ENCODE results near the gene TLR7. TPM values are rescaled to one million over a fixed set of nuclear protein-coding genes. Genes with fewer than 3 reads are reported as not detected.

Gene TLR7
- total and polyA plus RNA-seq, 10 of the 15 experiments (the other 5 are each of a cell fraction or from before 2014, with no cell fraction given), result 12.0 to 44.4 (median 22.6) TPM

DNA sequence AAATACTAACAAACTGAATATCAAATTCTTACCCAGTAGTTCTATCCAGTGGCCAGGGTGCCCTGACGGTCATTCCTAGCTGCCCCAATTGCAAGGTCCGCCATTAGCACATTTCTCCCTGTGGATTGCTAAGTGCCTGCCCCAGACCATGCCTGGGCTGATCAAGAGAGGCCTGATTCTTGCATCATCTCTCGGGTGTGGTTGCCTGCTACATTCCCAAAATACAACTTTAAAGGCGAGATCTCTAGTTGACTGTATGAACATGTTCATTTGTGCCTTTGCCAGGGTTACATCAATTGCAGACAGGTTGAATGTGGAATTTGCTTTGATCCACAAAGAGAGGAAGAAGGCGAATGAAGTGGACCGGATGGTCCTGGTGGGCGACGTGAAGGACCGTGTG, 47.6 kb upstream of the TLR7 start (continued):
- TF ChIP-seq, protein P1, sequence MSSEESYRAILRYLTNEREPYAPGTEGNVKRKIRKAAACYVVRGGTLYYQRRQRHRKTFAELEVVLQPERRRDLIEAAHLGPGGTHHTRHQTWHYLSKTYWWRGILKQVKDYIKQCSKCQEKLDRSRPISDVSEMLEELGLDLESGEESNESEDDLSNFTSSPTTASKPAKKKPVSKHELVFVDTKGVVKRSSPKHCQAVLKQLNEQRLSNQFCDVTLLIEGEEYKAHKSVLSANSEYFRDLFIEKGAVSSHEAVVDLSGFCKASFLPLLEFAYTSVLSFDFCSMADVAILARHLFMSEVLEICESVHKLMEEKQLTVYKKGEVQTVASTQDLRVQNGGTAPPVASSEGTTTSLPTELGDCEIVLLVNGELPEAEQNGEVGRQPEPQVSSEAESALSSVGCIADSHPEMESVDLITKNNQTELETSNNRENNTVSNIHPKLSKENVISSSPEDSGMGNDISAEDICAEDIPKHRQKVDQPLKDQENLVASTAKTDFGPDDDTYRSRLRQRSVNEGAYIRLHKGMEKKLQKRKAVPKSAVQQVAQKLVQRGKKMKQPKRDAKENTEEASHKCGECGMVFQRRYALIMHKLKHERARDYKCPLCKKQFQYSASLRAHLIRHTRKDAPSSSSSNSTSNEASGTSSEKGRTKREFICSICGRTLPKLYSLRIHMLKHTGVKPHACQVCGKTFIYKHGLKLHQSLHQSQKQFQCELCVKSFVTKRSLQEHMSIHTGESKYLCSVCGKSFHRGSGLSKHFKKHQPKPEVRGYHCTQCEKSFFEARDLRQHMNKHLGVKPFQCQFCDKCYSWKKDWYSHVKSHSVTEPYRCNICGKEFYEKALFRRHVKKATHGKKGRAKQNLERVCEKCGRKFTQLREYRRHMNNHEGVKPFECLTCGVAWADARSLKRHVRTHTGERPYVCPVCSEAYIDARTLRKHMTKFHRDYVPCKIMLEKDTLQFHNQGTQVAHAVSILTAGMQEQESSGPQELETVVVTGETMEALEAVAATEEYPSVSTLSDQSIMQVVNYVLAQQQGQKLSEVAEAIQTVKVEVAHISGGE (CRISPR knock-in tag; IDR thresholded peaks at IDR 0.05), result no peak
- TF ChIP-seq BCLAF1 (IDR thresholded peaks at IDR 0.05) (no peak), NFXL1 (IDR thresholded peaks at IDR 0.05; ENCODE audit: borderline replicate concordance) (no peak), CUX1 (IDR thresholded peaks at IDR 0.05; ENCODE audit: insufficient replicate concordance, low read depth, low read length) (no peak), SMC3 (IDR thresholded peaks at IDR 0.05; ENCODE audit: borderline replicate concordance, low read length) (no peak), EP300 (IDR thresholded peaks at IDR 0.05; ENCODE audit: borderline replicate concordance in 1 of 2, control insufficient read depth in 1 of 2, low read depth in 2 of 2, low read length in 2 of 2) (no peak), RCOR1 (conservative IDR thresholded peaks at IDR 0.05; ENCODE audit: low read depth, low read length) (no peak), SRF (IDR thresholded peaks at IDR 0.05; ENCODE audit: low read depth in 2 of 2, low read length in 2 of 2) (no peak)
- TF ChIP-seq, protein P2, sequence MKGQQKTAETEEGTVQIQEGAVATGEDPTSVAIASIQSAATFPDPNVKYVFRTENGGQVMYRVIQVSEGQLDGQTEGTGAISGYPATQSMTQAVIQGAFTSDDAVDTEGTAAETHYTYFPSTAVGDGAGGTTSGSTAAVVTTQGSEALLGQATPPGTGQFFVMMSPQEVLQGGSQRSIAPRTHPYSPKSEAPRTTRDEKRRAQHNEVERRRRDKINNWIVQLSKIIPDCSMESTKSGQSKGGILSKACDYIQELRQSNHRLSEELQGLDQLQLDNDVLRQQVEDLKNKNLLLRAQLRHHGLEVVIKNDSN (IDR thresholded peaks at IDR 0.05; ENCODE audit: borderline replicate concordance, extremely low read length, insufficient read depth, low read depth, low read length), result no peak

Data from GM12878 (cell line).